Neural progenitor cell (in vitro differentiated cells): ENCODE measurements around the gene EN2. TPM values are rescaled to one million over a fixed set of nuclear protein-coding genes. Genes with fewer than 3 reads are reported as not detected.

ENCODE experiments used
- DNase-seq: peaks from one replicate; pipeline ENCODE4 v3.0.0-alpha.2; 2016; ENCODE audit warnings: low spot score
- H2AFZ ChIP-seq: fragments of 200-600 bp; sonication (generic); replicated peaks from 2 replicates; pipeline ENCODE4 v1.6.1; 2016; ENCODE audit warnings: antibody characterized with exemption
- H3F3A ChIP-seq: fragments of 200-600 bp; sonication (generic); 2 replicates; pipeline ENCODE4 v1.6.1; 2016; ENCODE audit warnings: antibody characterized with exemption, low read depth
- H3K27ac ChIP-seq: fragments of 200-600 bp; sonication (generic); 2 replicates; pipeline ENCODE4 v1.5.1; 2016; ENCODE audit warnings: mild to moderate bottlenecking
- H3K27me3 ChIP-seq: fragments of 200-600 bp; sonication (generic); 2 replicates; pipeline ENCODE4 v1.6.1; 2016; ENCODE audit warnings: mild to moderate bottlenecking, moderate library complexity
- H3K36me3 ChIP-seq: fragments of 200-600 bp; sonication (generic); 2 replicates; pipeline ENCODE4 v1.5.1; 2016
- H3K4me1 ChIP-seq: fragments of 200-600 bp; sonication (generic); 2 replicates; pipeline ENCODE4 v1.6.1; 2016; ENCODE audit warnings: mixed run types
- H3K4me2 ChIP-seq: fragments of 200-600 bp; sonication (generic); 2 replicates; pipeline ENCODE4 v1.6.1; 2016
- H3K4me3 ChIP-seq: fragments of 200-600 bp; sonication (generic); 2 replicates; pipeline ENCODE4 v1.5.1; 2016
- H3K79me2 ChIP-seq: fragments of 200-600 bp; sonication (generic); 2 replicates; pipeline ENCODE4 v1.6.1; 2016; ENCODE audit warnings: low read depth
- H3K9ac ChIP-seq: fragments of 200-600 bp; sonication (generic); 2 replicates; pipeline ENCODE4 v1.6.1; 2016
- H3K9me3 ChIP-seq: fragments of 200-600 bp; sonication (generic); 2 replicates; pipeline ENCODE4 v1.5.1; 2016; ENCODE audit warnings: low read depth
- H4K20me1 ChIP-seq: fragments of 200-600 bp; sonication (generic); 2 replicates; pipeline ENCODE4 v1.6.1; 2016; ENCODE audit warnings: low read depth
- H3K27ac Mint-ChIP-seq: 3 replicates; pipeline ENCODE4 v1.8.0; 2021; ENCODE audit warnings: mixed read lengths
- H3K27me3 Mint-ChIP-seq: 2 replicates; pipeline ENCODE4 v1.8.0; 2022; ENCODE audit warnings: low read depth, mild to moderate bottlenecking, inconsistent platforms, moderate library complexity, mixed read lengths; ENCODE audit not compliant: insufficient read depth
- H3K36me3 Mint-ChIP-seq: 3 replicates; pipeline ENCODE4 v1.8.0; 2021; ENCODE audit warnings: mixed read lengths
- H3K4me1 Mint-ChIP-seq: 3 replicates; pipeline ENCODE4 v1.8.0; 2021; ENCODE audit warnings: mixed read lengths
- H3K4me3 Mint-ChIP-seq: 3 replicates; pipeline ENCODE4 v1.8.0; 2021; ENCODE audit warnings: mild to moderate bottlenecking, moderate library complexity, mixed read lengths
- H3K9me3 Mint-ChIP-seq: 3 replicates; pipeline ENCODE4 v1.8.0; 2020; ENCODE audit warnings: mixed read lengths
- CTCF ChIP-seq: fragments of 200-600 bp; sonication (generic); IDR thresholded peaks from 2 replicates; pipeline ENCODE4 v1.5.1; 2017; ENCODE audit warnings: antibody characterized with exemption, mild to moderate bottlenecking
- EZH2 ChIP-seq: fragments of 200-600 bp; sonication (generic); IDR thresholded peaks from 2 replicates; pipeline ENCODE4 v1.6.1; 2017; ENCODE audit warnings: antibody characterized with exemption, mild to moderate bottlenecking, moderate library complexity
- EZH2phosphoT487 ChIP-seq: fragments of 200-600 bp; sonication (generic); IDR thresholded peaks from 2 replicates; pipeline ENCODE4 v1.6.1; 2017; ENCODE audit warnings: antibody characterized with exemption
- total RNA-seq: library from RNA; depleted of rRNA; stranded (reverse); fragments of >200 nt; gene quantifications from 2 replicates; pipeline ENCODE4 v1.2.3, GENCODE V29; 2015; ENCODE audit warnings: low replicate concordance

The EN2 gene
- total RNA-seq, result not detected in 2 replicates

- Mint-ChIP-seq H3K27ac (peak within 1 kb of the TSS; percentile 69), H3K27me3 (peaks cover 66% of the 10 kb centered on the region), H3K36me3 (peaks cover 20% of the 10 kb centered on the region), H3K4me3 (peak within 1 kb of the TSS; percentile 96), H3K9me3 (peaks cover 4% of the 10 kb centered on the region), H3K4me1 (peaks cover 44% of the 10 kb centered on the region)
- Histone ChIP-seq H3K4me2 (peak within 1 kb of the TSS; percentile 54), H2AFZ (no peak within 1 kb of the TSS), H3K9ac (no peak within 1 kb of the TSS), H3K4me1 (peaks cover 3% of the 10 kb centered on the region), H3K4me3 (no peak within 1 kb of the TSS), H3K27me3 (peaks cover 98% of the 10 kb centered on the region), H3K27ac (no peak within 1 kb of the TSS), H3F3A (peaks cover 8% of the 10 kb centered on the region), H3K36me3 (no peaks in the 10 kb centered on the region), H3K9me3 (no peaks in the 10 kb centered on the region), H4K20me1 (peaks cover 94% of the 10 kb centered on the region), H3K79me2 (no peaks in the 10 kb centered on the region)
- TF ChIP-seq EZH2 (peak; percentile 88), EZH2phosphoT487 (peak; percentile 91), CTCF (no peak)
- DNase-seq, result peak; percentile 55
These were observed at the start of gene EN2 for GRCh38 chr7:155458111-155458877. Gene EN2 (plus strand): TSS chr7:155458129. CDS start chr7:155458378, 249 bp downstream.

- Mint-ChIP-seq H3K9me3 (peaks cover 2% of the 10 kb centered on the region), H3K4me1 (peaks cover 31% of the 10 kb centered on the region), H3K36me3 (no peaks in the 10 kb centered on the region), H3K27me3 (peaks cover 22% of the 10 kb centered on the region), H3K27ac (peak overlapping the region; percentile 47), H3K4me3 (no peak overlapping the region)
- peak; percentile 42 for DNase-seq
- no peaks in the 10 kb centered on the region for H3K36me3 ChIP-seq
- peaks cover 4% of the 10 kb centered on the region for H4K20me1 ChIP-seq
- no peaks in the 10 kb centered on the region for H3K4me1 ChIP-seq
- no peak overlapping the region for H3K9ac ChIP-seq
- no peaks in the 10 kb centered on the region for H3K9me3 ChIP-seq
- H3K4me2 ChIP-seq, result no peak overlapping the region
- no peaks in the 10 kb centered on the region for H3F3A ChIP-seq
- no peak overlapping the region for H3K27ac ChIP-seq
- no peak for TF ChIP-seq EZH2
- TF ChIP-seq CTCF, result no peak
- no peak for TF ChIP-seq EZH2phosphoT487
- no peak overlapping the region for H2AFZ ChIP-seq
- H3K4me3 ChIP-seq, result no peak overlapping the region
- H3K27me3 ChIP-seq, result peaks cover 80% of the 10 kb centered on the region
- H3K79me2 ChIP-seq, result no peaks in the 10 kb centered on the region
These were observed 49.0 kb upstream of the EN2 start for GRCh38 chr7:155408651-155409586.

GRCh38 chr7:155409980-155410379 lies 47.9 kb upstream of the EN2 start:
- H3K4me1 Mint-ChIP-seq, result peaks cover 31% of the 10 kb centered on the region
- H3K27me3 Mint-ChIP-seq, result peaks cover 20% of the 10 kb centered on the region
- TF ChIP-seq EZH2 (no peak), CTCF (no peak), EZH2phosphoT487 (no peak)

More at GRCh38 chr7:155409980-155410379, 47.9 kb upstream of the EN2 start:
- peaks cover 4% of the 10 kb centered on the region for H4K20me1 ChIP-seq
- H3K36me3 ChIP-seq, result no peaks in the 10 kb centered on the region
- H3K4me3 ChIP-seq, result no peak overlapping the region
- DNase-seq, result no peak
- no peaks in the 10 kb centered on the region for H3K9me3 ChIP-seq
- no peak overlapping the region for H3K9ac ChIP-seq
- H3K79me2 ChIP-seq, result no peaks in the 10 kb centered on the region
- H3K4me2 ChIP-seq, result no peak overlapping the region
- no peaks in the 10 kb centered on the region for H3K4me1 ChIP-seq
- no peak overlapping the region for H2AFZ ChIP-seq
- H3K36me3 Mint-ChIP-seq, result no peaks in the 10 kb centered on the region
- H3F3A ChIP-seq, result no peaks in the 10 kb centered on the region
- peak overlapping the region; percentile 62 for H3K4me3 Mint-ChIP-seq
- peaks cover 79% of the 10 kb centered on the region for H3K27me3 ChIP-seq
- H3K27ac Mint-ChIP-seq, result peak overlapping the region; percentile 65
- H3K9me3 Mint-ChIP-seq, result peaks cover 2% of the 10 kb centered on the region
- H3K27ac ChIP-seq, result no peak overlapping the region
